ENCODE measurements around the gene GATB.

The GATB gene

GRCh38 chr4:151717909-151718628 lies 42.7 kb downstream of the GATB start:
- TF ChIP-seq ZNF565 (CRISPR knock-in tag; conservative IDR thresholded peaks at IDR 0.05; ENCODE audit: low read depth) (no peak), ZNF70 (CRISPR knock-in tag; IDR thresholded peaks at IDR 0.05) (no peak), SNAI2 (CRISPR knock-in tag; IDR thresholded peaks at IDR 0.05) (no peak), CSDC2 (CRISPR knock-in tag; IDR thresholded peaks at IDR 0.05) (no peak), TSHZ2 (CRISPR knock-in tag; IDR thresholded peaks at IDR 0.05) (no peak), ZC3H10 (CRISPR knock-in tag; IDR thresholded peaks at IDR 0.05) (no peak), ZFP30 (CRISPR knock-in tag; IDR thresholded peaks at IDR 0.05) (no peak), TCF4 (CRISPR knock-in tag; IDR thresholded peaks at IDR 0.05; ENCODE audit: borderline replicate concordance) (no peak)

GRCh38 chr4:151717314-151717713 lies 43.5 kb downstream of the GATB start:
- no peak for ATAC-seq
- TF ChIP-seq RARB (CRISPR knock-in tag; IDR thresholded peaks at IDR 0.05): no peak
- no peak for TF ChIP-seq PPARA (CRISPR knock-in tag; IDR thresholded peaks at IDR 0.05; ENCODE audit: borderline replicate concordance)
- no peak for TF ChIP-seq ISL1 (CRISPR knock-in tag; IDR thresholded peaks at IDR 0.05)
- TF ChIP-seq SNAI2 (CRISPR knock-in tag; IDR thresholded peaks at IDR 0.05): no peak
- no peak for TF ChIP-seq CREB5 (CRISPR knock-in tag; IDR thresholded peaks at IDR 0.05; ENCODE audit: low read depth)
- no peak for TF ChIP-seq OSR1 (CRISPR knock-in tag; IDR thresholded peaks at IDR 0.05)
- TF ChIP-seq ESRRG (CRISPR knock-in tag; IDR thresholded peaks at IDR 0.05): no peak
- no peak for TF ChIP-seq TOX (CRISPR knock-in tag; IDR thresholded peaks at IDR 0.05; ENCODE audit: borderline replicate concordance)
- TF ChIP-seq PATZ1 (CRISPR knock-in tag; IDR thresholded peaks at IDR 0.05; ENCODE audit: borderline replicate concordance): no peak
- no peak for TF ChIP-seq BACH2 (CRISPR knock-in tag; IDR thresholded peaks at IDR 0.05; ENCODE audit: borderline replicate concordance)

More at GRCh38 chr4:151717909-151718628, 42.7 kb downstream of the GATB start:
- no peak for ATAC-seq

- ATAC-seq: no peak
- no peak for TF ChIP-seq ZNF8 (CRISPR knock-in tag; IDR thresholded peaks at IDR 0.05)
- TF ChIP-seq OSR1 (CRISPR knock-in tag; IDR thresholded peaks at IDR 0.05): no peak
- TF ChIP-seq ZC3H10 (CRISPR knock-in tag; IDR thresholded peaks at IDR 0.05): no peak
- no peak for TF ChIP-seq ESRRG (CRISPR knock-in tag; IDR thresholded peaks at IDR 0.05)
- TF ChIP-seq TSHZ2 (CRISPR knock-in tag; IDR thresholded peaks at IDR 0.05): no peak
- TF ChIP-seq ZNF565 (CRISPR knock-in tag; conservative IDR thresholded peaks at IDR 0.05; ENCODE audit: low read depth): no peak
- TF ChIP-seq ZNF70 (CRISPR knock-in tag; IDR thresholded peaks at IDR 0.05): no peak
- no peak for TF ChIP-seq CREB5 (CRISPR knock-in tag; IDR thresholded peaks at IDR 0.05; ENCODE audit: low read depth)
- no peak for TF ChIP-seq ISL1 (CRISPR knock-in tag; IDR thresholded peaks at IDR 0.05)
- TF ChIP-seq CSDC2 (CRISPR knock-in tag; IDR thresholded peaks at IDR 0.05): no peak
- TF ChIP-seq TCF4 (CRISPR knock-in tag; IDR thresholded peaks at IDR 0.05; ENCODE audit: borderline replicate concordance): no peak
- TF ChIP-seq ZFP30 (CRISPR knock-in tag; IDR thresholded peaks at IDR 0.05): no peak
- TF ChIP-seq PPARA (CRISPR knock-in tag; IDR thresholded peaks at IDR 0.05; ENCODE audit: borderline replicate concordance): no peak
- TF ChIP-seq SNAI2 (CRISPR knock-in tag; IDR thresholded peaks at IDR 0.05): no peak
- TF ChIP-seq POU6F1 (CRISPR knock-in tag; IDR thresholded peaks at IDR 0.05; ENCODE audit: borderline replicate concordance, low read depth): no peak
- TF ChIP-seq GLIS3 (CRISPR knock-in tag; IDR thresholded peaks at IDR 0.05): no peak
- TF ChIP-seq CSRNP3 (CRISPR knock-in tag; IDR thresholded peaks at IDR 0.05): no peak
Measured at GRCh38 chr4:151716324-151716723, 44.5 kb downstream of the GATB start.
